Measurements from ENCODE around the gene SDK1. TPM values are rescaled to one million over a fixed set of nuclear protein-coding genes. Genes with fewer than 3 reads are reported as not detected.

Gene SDK1
- total RNA-seq, 1 donor from 2014 or later = 1.3 TPM

- intact Hi-C loops (cut with micrococcal nuclease) = no loop called here
- DNase-seq = no peak
- no peak overlapping the region for H3K27ac Mint-ChIP-seq
- ChIA-PET CTCF (no interaction called here), POLR2A (no interaction called here)
- TF ChIP-seq CTCF (IDR thresholded peaks at IDR 0.05) = no peak
- H3K36me3 Mint-ChIP-seq (ENCODE audit: low read depth) = no peaks in the 10 kb centered on the region
- H3K4me3 Mint-ChIP-seq = no peak overlapping the region
- ATAC-seq (ENCODE audit: low read depth) = no peak
- peaks cover 1% of the 10 kb centered on the region for H3K4me1 Mint-ChIP-seq
- no peaks in the 10 kb centered on the region for H3K9me3 Mint-ChIP-seq
- no peaks in the 10 kb centered on the region for H3K27me3 Mint-ChIP-seq
Measured at GRCh38 chr7:4069268-4070095, 768.4 kb downstream of the SDK1 start.

- POLR2A ChIA-PET = no interaction called here
- no peak overlapping the region for H3K27ac Mint-ChIP-seq
- H3K27me3 Mint-ChIP-seq = no peaks in the 10 kb centered on the region
- no peak for TF ChIP-seq CTCF (IDR thresholded peaks at IDR 0.05)
- no peaks in the 10 kb centered on the region for H3K36me3 Mint-ChIP-seq (ENCODE audit: low read depth)
- ATAC-seq (ENCODE audit: low read depth) (no peak), DNase-seq (no peak)
- intact Hi-C loops (cut with micrococcal nuclease) = no loop called here
- peaks cover 1% of the 10 kb centered on the region for H3K4me1 Mint-ChIP-seq
- H3K9me3 Mint-ChIP-seq = no peaks in the 10 kb centered on the region
- CTCF ChIA-PET = no interaction called here
- no peak overlapping the region for H3K4me3 Mint-ChIP-seq
Measured at GRCh38 chr7:4070214-4070613, 769.2 kb downstream of the SDK1 start.

GRCh38 chr7:4071370-4072058 lies 770.5 kb downstream of the SDK1 start:
- POLR2A ChIA-PET = no interaction called here

GRCh38 chr7:4072161-4072925 lies 771.3 kb downstream of the SDK1 start:
- Mint-ChIP-seq H3K36me3 (ENCODE audit: low read depth) (no peaks in the 10 kb centered on the region), H3K4me3 (no peak overlapping the region), H3K27ac (no peak overlapping the region), H3K4me1 (no peaks in the 10 kb centered on the region), H3K9me3 (peaks cover under 1% of the 10 kb centered on the region), H3K27me3 (peaks cover 2% of the 10 kb centered on the region)
- DNase-seq (no peak), ATAC-seq (ENCODE audit: low read depth) (no peak)
- TF ChIP-seq CTCF (IDR thresholded peaks at IDR 0.05) = no peak
- ChIA-PET CTCF (no interaction called here), POLR2A (no interaction called here)
- intact Hi-C loops (cut with micrococcal nuclease) = no loop called here

More at GRCh38 chr7:4071370-4072058, 770.5 kb downstream of the SDK1 start:
- Mint-ChIP-seq H3K27me3 (no peaks in the 10 kb centered on the region), H3K36me3 (ENCODE audit: low read depth) (no peaks in the 10 kb centered on the region), H3K4me1 (no peaks in the 10 kb centered on the region), H3K4me3 (no peak overlapping the region), H3K27ac (no peak overlapping the region), H3K9me3 (no peaks in the 10 kb centered on the region)
- intact Hi-C loops (cut with micrococcal nuclease) = no loop called here
- CTCF ChIA-PET = no interaction called here
- no peak for TF ChIP-seq CTCF (IDR thresholded peaks at IDR 0.05)
- DNase-seq = no peak
- no peak for ATAC-seq (ENCODE audit: low read depth)

- no peak for DNase-seq
Measured at GRCh38 chr7:4073052-4073451, 772.0 kb downstream of the SDK1 start.

More at GRCh38 chr7:4073052-4073451, 772.0 kb downstream of the SDK1 start:
- ChIA-PET CTCF (no interaction called here), POLR2A (no interaction called here)
- Mint-ChIP-seq H3K4me1 (no peaks in the 10 kb centered on the region), H3K27ac (no peak overlapping the region), H3K9me3 (peaks cover 2% of the 10 kb centered on the region), H3K4me3 (no peak overlapping the region), H3K36me3 (ENCODE audit: low read depth) (no peaks in the 10 kb centered on the region), H3K27me3 (peaks cover 3% of the 10 kb centered on the region)
- ATAC-seq (ENCODE audit: low read depth) = no peak
- intact Hi-C loops (cut with micrococcal nuclease) = no loop called here
- TF ChIP-seq CTCF (IDR thresholded peaks at IDR 0.05) = no peak

Data from activated B cell treated with CpG ODN at 0.5 μM for 24 hours (primary cell).